ENCODE measurements around the gene GPR84.

The GPR84 gene

GRCh38 chr12:54364413-54364812 lies at the start of gene GPR84:
GPR84 (minus strand) TSS chr12:54364486; CDS start chr12:54363851, 635 bp downstream.
- no peak for DNase-seq (ENCODE audit: low read depth)

GRCh38 chr12:54413284-54414190 lies 49.3 kb upstream of the GPR84 start:
- no peak for DNase-seq (ENCODE audit: low read depth)

DNA sequence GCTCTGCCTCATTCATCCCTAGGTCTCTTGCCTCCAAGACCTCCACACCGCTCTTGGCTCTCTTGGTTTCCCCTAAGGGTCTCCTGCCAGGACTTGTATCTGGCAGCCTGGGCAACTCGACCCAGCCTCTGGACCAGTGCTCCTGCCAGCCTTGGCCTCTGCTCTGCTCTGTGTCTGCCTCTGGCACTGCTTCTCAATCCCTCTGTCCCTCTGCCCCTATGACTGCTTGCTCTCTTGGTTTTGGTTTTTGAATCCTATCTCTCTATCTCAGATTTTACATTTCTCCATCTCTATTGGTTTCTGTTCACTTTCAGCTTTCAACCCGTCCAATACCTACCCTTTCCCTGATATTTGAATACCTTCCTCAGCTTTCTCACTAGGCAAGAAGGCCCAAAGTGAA lies 48.5 kb upstream of the GPR84 start:
- no peak for DNase-seq (ENCODE audit: low read depth)

GRCh38 chr12:54412348-54412747 lies 48.1 kb upstream of the GPR84 start:
- no peak for DNase-seq (ENCODE audit: low read depth)

GRCh38 chr12:54411391-54412241 lies 47.3 kb upstream of the GPR84 start:
- peak; percentile 98 for DNase-seq (ENCODE audit: low read depth)

- no peak for DNase-seq (ENCODE audit: low read depth)
These were observed 45.0 kb upstream of the GPR84 start for GRCh38 chr12:54409267-54409666.

DNA sequence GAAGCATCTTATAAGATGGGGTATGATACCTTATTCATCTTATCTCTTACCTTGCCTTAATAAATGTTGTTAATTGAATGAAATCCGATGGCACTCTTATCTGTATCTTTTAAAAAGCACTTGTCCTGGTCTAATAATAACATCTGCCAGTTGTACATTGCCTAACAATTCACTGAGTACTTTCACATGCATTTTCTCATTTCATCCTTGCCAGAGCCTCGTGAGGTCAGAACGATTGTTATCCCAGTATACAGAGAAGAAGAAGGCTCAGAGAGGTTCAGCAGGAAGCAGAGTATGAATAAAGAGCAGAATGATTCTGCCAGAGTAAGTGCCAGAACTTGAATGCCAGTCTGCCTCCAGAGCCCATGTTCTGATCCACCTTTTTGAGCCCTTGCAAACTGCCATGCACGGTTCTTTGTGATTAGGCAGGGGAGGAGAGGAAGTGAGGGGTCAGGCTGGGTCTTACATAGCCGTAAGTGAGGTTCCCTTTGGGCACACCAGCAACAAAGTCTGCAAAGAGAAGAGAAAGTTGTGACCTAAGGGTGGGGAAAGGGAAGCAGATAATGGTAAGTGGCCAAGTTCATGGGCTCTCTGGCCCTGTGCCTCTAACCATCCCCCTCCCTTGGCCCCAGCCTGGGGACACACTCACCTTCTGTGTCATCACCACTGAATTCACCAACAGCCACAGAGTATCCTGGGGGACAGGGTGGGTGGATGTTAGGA lies 43.1 kb upstream of the GPR84 start:
- DNase-seq (ENCODE audit: low read depth), result no peak

- no peak for DNase-seq (ENCODE audit: low read depth)
These were observed 41.3 kb upstream of the GPR84 start for GRCh38 chr12:54405573-54405972.

DNA sequence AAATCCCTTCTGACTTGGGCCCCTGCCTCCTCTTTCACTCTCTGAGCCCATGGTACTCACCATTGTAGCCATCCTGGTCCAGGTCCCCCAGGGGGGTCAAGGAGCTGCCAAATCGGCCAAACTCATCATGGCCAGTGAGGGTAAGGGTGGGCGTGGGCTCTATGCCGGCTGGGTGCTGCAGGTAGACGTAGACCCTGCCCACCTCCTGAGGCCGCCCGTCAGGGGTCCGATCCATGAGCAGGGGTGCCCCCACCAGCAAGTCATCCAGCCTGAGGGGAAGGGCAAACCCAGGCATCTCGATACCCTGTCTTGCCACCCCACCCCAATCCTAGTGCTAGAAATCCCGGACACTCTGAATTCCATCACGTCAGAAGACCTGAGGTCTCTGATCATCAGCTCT lies 40.8 kb upstream of the GPR84 start:
- DNase-seq (ENCODE audit: low read depth), result no peak

- no peak for DNase-seq (ENCODE audit: low read depth)
These were observed 40.0 kb upstream of the GPR84 start for GRCh38 chr12:54404061-54405004.

GRCh38 chr12:54401119-54401518 lies 36.8 kb upstream of the GPR84 start:
- DNase-seq (ENCODE audit: low read depth), result no peak

GRCh38 chr12:54398995-54399793 lies 34.9 kb upstream of the GPR84 start:
- DNase-seq (ENCODE audit: low read depth), result peak; percentile 61

- DNase-seq (ENCODE audit: low read depth), result no peak
These were observed 33.9 kb upstream of the GPR84 start for GRCh38 chr12:54398218-54398617.

DNA sequence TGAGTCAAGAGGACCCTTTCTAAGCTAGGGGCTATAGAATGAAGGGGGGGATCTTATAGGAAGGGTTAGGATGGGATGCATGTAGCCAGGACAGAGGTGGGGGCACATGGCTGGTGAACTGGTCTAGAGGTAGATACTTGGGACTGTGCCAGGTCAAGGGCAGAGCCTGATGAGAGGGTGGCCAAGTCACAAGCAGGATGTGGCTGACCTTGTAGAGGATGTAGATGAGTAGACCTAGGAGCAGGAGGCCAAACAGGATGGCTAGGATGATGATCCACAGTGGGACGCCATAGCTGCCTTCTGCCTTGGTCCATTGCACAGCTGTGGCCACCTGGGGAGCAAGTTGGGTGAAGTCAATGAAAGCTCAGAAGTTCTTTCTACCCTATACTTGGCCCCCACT lies 32.9 kb upstream of the GPR84 start:
- DNase-seq (ENCODE audit: low read depth), result no peak

GRCh38 chr12:54395545-54395944 lies 31.3 kb upstream of the GPR84 start:
- DNase-seq (ENCODE audit: low read depth), result no peak

- DNase-seq (ENCODE audit: low read depth), result no peak
These were observed 30.7 kb upstream of the GPR84 start for GRCh38 chr12:54394986-54395385.

- no peak for DNase-seq (ENCODE audit: low read depth)
These were observed 30.0 kb upstream of the GPR84 start for GRCh38 chr12:54394281-54394719.

GRCh38 chr12:54393743-54394142 lies 29.5 kb upstream of the GPR84 start:
- no peak for DNase-seq (ENCODE audit: low read depth)

- DNase-seq (ENCODE audit: low read depth), result no peak
These were observed 28.9 kb upstream of the GPR84 start for GRCh38 chr12:54393207-54393609.

- DNase-seq (ENCODE audit: low read depth), result no peak
These were observed 28.4 kb upstream of the GPR84 start for GRCh38 chr12:54392485-54393206.
